H54 (cell line): ENCODE data around the gene MOV10.
A peak's percentile ranks its signal among the peaks of the same experiment; 100 is the strongest.

ENCODE experiments used
- DNase-seq: peaks from one replicate; pipeline ENCODE4 v3.0.0; 2011; ENCODE audit warnings: low spot score, mixed read lengths; ENCODE audit not compliant: insufficient read length
- FAIRE-seq: peaks from 3 replicates; lab custom pipeline; 2011; peaks lifted over from hg19 to GRCh38; lab: Jason Lieb, UNC
- POLR2A ChIP-seq: IDR thresholded peaks from 2 replicates; pipeline ENCODE4 v1.6.1; 2011; ENCODE audit warnings: low read depth, mild to moderate bottlenecking, low read length

The MOV10 gene

DNA sequence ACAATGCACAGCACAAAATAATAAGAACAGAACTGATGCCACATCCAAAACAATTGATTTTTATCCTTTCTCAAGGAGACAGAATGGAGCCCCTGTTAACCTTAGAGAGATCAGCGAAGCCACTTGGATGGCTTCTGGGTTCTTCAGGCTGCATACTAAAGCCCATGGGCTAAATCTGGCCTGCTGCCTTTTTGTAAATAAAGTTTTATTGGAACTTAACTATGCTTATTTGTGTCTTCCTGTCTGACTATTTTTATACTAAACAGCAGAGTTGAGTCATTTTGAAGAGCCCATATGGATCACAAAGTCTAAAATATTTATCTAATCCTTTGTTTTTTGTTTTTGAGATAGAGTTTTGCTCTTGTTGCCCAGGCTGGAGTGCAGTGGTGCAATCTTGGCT, 57.0 kb downstream of the MOV10 start:
- TF ChIP-seq POLR2A, result no peak
- no peak for FAIRE-seq
- no peak for DNase-seq

DNA sequence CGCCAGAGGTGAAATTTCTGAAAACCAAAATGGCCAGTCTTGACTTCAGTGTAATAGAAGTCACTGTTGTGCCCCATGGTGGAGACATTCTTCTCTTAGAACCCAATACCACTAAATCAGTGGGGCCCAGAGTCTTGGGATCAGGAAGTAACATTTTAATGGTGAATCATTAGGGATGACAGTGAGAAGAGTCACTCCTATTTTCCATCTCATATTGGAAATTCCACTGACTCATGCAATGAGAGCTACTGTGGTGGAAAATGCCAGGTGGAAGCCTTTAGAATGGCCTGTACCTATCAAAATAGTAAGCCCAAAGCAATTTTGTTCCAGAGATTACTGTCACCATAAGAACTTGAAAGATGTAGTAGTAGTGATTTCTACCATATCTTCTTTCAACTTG, 61.3 kb downstream of the MOV10 start:
- no peak for TF ChIP-seq POLR2A
- DNase-seq (peak; percentile 84), FAIRE-seq (peak; percentile 82)

DNA sequence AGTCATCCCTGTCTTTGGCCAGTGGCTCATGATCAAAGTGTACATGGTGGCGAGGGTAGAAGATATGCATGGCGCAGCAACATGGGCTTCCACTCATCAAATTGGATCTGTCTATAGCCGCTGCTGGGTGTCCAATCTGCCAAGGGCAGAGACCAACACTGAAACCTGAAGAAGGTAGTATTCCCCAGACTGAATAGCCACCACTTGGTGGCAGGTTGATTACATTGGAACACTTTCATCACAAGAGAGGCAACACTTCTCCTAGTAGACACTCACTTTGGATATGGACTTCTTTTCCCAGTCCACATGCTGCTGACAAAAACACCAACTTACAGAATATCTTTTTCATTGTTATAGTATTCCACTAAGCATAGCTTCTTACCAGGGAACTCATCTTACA, 63.1 kb downstream of the MOV10 start:
- no peak for FAIRE-seq
- no peak for TF ChIP-seq POLR2A
- DNase-seq, result no peak

GRCh38 chr1:112743174-112744008, 68.9 kb downstream of the MOV10 start:
- TF ChIP-seq POLR2A, result no peak
- FAIRE-seq (no peak), DNase-seq (no peak)

DNA sequence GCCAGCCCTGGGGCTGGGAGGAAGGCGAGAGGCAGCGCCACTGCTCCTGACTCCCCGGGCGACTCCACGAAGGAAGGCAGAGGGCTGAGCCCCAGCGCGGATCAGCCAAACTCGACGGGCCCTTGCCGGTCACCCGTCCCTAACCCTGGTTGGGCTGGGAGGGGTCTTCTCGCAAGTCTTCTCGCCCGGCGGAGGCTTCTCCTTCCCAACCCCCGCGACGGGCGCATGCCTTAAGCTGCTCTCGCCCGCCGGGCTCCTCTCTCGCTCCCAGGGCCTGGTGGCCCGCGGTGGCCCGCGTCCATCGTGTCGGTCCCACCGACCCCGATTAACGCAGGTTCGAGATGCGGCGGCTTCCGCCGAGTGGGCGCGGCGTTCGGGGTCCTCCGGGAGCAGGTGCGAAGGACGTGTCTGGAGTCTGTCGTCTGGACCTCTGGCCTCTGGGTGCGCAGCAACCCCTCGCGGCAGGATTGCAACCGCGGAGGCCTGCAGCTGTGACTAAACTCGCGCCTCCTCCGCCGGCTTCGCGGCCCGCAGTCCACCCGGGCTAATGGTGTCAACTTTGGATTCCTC, 69.6 kb downstream of the MOV10 start:
- DNase-seq (no peak), FAIRE-seq (no peak)

GRCh38 chr1:112748396-112748795, 73.9 kb downstream of the MOV10 start:
- FAIRE-seq, result no peak
- TF ChIP-seq POLR2A, result no peak
- no peak for DNase-seq

More for the DNA sequence above, 69.6 kb downstream of the MOV10 start:
- TF ChIP-seq POLR2A, result no peak
